HG03354 (cell line): ENCODE measurements around the gene STPG1.

Source experiments
- ATAC-seq: cut with Tn5 transposase; IDR thresholded peaks from one replicate; pipeline ENCODE4 v1.9.1; 2021; ENCODE audit warnings: mild to moderate bottlenecking; ENCODE audit not compliant: unreplicated experiment, poor library complexity, severe bottlenecking

The STPG1 gene

DNA sequence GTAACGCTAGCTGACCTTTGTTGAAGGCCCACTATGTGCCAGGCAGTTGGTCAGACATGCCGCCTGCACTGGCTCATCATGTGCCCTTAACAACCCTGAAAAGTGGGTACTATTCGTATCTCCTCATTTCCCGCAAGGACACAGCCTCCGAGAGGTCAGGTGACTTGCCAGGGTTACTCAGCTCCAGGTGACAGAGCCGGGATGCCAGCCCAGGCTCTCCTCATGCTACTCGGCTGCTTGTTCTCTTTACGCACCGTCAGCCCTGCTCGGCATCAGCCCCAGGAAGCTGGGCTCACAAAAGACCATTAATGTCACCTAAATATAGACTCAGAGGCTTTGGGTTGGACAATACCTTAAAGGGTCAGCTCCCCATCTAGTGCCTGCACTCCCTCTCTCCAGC lies 65.4 kb downstream of the STPG1 start:
- ATAC-seq, result no peak

DNA sequence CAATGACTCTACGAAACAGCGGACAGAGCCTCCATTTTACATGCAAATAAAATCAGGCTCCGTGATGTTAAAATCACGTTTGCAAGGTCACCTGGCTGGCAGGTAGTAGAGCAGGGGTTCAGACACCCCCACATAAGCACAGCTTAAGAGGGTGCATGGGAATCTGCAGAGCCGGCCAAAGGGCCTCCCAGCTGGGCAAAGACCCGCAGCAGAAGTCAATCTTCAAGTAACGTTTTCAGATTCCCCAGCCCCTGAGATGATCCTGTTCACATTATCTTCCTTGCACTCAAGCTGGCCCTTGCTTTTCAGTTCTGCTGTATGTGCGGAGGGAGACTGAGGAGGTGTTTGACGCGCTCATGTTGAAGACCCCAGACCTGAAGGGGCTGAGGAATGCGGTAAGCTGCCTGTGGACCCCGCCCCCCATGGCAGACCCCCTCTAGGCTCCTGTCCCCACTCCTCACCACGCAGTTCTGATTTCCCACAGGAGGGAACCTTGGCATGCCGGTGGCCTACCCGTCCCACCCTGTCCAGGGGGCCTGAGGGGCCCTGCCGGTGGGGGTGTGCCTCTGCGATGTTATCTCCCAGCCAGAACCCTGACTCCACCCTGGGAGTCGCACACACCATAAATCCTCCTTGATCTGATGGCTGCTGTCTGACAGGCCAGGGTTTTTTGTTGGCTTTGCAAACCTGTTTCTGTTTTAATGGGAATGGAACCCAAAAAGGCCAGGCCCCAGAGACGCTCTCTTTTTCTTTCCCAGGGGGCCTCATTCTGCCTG lies 66.2 kb downstream of the STPG1 start:
- ATAC-seq, result no peak

- ATAC-seq, result no peak
These were observed 68.2 kb downstream of the STPG1 start for GRCh38 chr1:24345334-24345733.

- no peak for ATAC-seq
These were observed 69.4 kb downstream of the STPG1 start for GRCh38 chr1:24344090-24344742.

- no peak for ATAC-seq
These were observed 70.0 kb downstream of the STPG1 start for GRCh38 chr1:24343412-24344089.

- no peak for ATAC-seq
These were observed 72.3 kb downstream of the STPG1 start for GRCh38 chr1:24341260-24341659.

- no peak for ATAC-seq
These were observed 72.8 kb downstream of the STPG1 start for GRCh38 chr1:24340770-24341169.

DNA sequence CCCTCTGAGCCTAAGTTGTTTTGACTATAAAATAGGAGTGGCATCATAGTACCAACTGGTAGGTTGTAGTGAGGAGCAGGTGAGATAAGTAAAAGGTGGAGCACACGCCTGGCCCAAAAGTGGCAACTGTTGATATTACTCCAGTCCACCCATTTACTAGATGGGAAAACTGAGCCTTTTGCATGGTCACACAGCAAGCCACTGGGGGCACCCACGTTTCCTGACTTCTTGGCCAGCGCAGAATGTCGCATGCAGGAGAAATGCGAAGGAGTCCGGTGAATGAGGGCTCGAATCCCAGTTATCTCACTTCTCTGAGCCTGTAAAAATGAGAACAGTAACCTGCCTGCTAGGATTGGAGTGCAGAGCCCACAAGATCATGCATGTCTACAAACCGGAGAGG lies 73.6 kb downstream of the STPG1 start:
- ATAC-seq, result no peak

GRCh38 chr1:24338447-24338846 lies 75.1 kb downstream of the STPG1 start:
- no peak for ATAC-seq

DNA sequence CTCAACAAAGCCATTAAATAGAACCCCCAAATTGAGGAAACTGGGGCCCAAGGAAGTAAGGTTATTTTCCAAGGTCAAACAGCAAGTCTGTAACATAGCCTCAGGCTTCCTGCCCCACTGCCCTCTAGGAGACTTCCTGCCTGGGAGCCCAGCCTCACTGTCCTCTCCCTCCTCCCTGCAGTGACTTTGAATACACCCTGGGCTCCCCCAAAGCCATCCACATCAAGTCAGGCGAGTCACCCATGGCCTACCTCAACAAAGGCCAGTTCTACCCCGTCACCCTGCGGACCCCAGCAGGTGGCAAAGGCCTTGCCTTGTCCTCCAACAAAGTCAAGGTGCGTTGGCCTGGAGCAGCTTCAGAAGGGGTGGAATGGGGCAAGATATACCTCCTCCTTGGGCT lies 76.1 kb downstream of the STPG1 start:
- no peak for ATAC-seq

GRCh38 chr1:24336075-24336474 lies 77.5 kb downstream of the STPG1 start:
- no peak for ATAC-seq

GRCh38 chr1:24331961-24332673 lies 81.5 kb downstream of the STPG1 start:
- no peak for ATAC-seq

- no peak for ATAC-seq
These were observed 83.6 kb downstream of the STPG1 start for GRCh38 chr1:24329797-24330543.

DNA sequence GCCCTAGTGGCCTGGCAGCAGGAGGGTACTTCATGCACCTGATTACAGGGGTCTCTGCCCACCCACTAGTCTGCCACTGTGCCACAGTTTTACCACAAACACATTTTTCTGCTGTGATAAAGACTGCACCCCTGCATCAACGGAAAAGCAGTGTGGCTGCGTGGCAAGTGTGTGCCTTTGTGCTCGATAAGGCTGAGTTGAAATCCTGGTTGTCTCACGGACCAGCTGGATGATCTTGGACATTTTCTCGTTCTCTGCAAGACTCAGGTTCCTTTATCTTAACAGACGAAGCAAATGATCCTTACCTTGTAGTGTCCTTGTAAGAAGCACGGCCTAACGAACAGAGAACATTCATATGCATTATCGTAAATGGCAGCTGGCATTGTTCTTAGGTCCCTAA lies 84.3 kb downstream of the STPG1 start:
- ATAC-seq, result no peak

- ATAC-seq, result no peak
These were observed 85.7 kb downstream of the STPG1 start for GRCh38 chr1:24327891-24328290.

GRCh38 chr1:24327486-24327885 lies 86.1 kb downstream of the STPG1 start:
- no peak for ATAC-seq

DNA sequence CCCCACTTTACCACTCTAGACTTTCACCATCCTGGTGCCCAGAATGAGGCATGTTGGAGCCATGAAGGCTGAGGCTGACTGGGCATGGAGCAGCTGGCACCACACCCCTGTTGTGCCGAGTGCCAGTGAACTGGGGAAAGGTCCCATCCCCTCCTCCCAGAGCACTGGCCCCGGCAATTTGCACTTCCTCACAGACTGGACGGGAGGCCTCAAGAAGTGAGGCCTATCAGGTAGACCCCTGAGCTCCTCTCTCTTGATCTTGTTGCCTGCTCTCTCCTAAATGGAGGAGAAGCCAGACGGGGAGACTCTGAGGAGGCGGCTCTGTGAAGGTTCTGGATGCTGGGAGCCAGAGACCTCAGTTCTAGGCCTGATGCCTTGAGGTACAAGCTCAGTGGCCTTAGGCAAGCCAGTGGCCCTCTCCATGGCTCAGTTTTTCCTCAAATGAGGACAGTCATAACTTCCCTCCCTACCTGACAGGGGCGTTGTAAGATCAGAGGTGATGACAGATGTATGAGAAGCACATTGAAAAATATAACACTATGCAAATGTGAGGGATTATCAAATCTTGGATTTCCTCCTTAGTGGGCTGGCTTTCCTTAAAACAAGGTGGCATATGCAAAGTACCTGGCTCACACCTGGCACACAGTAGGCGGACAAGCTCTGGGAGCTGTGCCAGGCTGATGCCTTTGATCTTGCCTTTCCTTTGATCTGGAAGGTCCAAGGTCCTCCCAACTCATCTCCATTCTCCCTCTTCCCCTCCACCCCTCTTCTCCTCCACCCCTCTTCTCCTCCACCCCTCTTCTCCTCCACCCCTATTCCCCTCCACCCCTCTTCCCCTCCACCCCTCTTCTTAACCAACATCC lies 87.8 kb downstream of the STPG1 start:
- no peak for ATAC-seq

DNA sequence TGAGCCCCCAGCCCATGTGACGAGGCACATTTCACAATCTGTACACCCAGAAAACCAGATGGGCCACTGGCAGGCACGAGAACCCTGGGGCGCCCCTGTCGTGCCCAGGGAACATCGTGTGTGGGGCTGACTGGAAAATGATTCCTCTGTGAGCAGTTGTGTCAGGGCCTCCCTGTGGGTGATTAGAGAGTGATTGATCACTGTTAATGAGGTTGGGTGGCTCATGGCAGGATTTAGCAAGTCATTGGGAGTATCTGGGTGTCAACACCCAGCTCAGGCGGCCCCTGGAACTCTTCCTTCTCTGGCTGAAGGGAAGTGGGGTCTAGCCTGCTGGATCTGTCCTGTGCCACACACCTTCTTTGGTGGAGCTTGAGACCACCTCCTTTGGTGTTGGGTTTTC lies 88.7 kb downstream of the STPG1 start:
- no peak for ATAC-seq

DNA sequence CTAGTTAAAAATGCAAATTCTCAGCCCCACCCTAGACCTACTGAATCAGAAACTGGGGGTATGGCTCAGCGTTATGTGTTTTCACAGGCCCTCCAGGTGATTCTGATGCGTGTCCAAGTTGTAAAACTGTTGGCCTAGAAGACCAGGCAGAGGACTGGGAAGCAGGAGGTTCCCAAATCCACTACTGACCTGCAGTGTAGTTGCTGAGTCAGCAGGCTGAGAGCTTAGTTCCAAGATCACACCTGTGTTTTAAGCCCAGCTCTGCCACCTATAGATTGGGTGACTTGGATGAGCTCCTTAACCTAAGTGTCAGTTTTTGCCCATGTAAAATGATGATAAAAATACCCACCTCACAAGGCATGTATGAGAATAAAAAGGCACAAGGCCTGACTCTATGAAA lies 90.3 kb downstream of the STPG1 start:
- ATAC-seq, result no peak
